IPS-NIHi7 (cell line): Measurements from ENCODE around the gene FLRT1.

Source experiments
- DNase-seq: peaks from one replicate; pipeline ENCODE4 v3.0.0; 2012; ENCODE audit warnings: mixed read lengths; ENCODE audit errors: extremely low spot score

Gene FLRT1

DNA sequence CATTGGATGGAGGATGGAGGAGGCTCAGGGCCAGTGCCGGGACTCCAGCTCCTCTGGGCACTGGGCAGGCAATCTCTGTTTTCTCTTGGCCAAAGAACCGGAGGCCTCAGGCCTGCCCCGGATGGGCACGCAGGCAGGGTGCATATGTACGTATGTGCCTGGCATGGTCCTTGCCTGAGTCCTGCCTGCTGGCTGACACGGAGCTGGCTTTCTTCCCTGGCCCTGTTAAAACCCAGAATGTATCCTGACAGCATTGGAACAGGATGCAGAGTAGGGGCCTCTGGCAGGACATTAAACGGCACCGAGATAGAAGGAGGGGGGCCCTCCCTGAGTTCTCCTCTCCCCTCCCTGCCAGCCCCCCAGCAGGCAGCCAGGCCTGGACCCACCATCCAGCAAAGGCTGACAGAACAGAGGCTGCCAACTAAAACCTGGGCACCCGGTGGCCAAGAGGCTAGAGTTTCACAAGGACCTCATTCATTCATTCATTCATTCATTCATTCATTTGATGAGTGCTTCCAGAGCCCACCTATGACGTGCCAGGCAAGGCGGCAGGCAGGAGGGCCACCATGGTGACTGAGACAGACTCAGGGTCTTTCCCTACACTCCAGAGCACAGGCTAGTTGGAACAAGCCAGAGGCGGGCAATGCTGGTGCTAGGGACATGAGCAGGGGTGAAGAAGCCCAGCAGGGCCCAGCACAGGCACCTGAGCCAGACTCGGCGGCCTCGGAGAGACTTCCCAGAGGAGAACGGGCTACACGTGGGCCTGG, 28.8 kb downstream of the FLRT1 start:
- no peak for DNase-seq

- no peak for DNase-seq
Measured at GRCh38 chr11:64065141-64065465, 29.4 kb downstream of the FLRT1 start.

- no peak for DNase-seq
Measured at GRCh38 chr11:64065712-64066111, 30.0 kb downstream of the FLRT1 start.

- DNase-seq = no peak
Measured at GRCh38 chr11:64067230-64067993, 31.7 kb downstream of the FLRT1 start.

DNA sequence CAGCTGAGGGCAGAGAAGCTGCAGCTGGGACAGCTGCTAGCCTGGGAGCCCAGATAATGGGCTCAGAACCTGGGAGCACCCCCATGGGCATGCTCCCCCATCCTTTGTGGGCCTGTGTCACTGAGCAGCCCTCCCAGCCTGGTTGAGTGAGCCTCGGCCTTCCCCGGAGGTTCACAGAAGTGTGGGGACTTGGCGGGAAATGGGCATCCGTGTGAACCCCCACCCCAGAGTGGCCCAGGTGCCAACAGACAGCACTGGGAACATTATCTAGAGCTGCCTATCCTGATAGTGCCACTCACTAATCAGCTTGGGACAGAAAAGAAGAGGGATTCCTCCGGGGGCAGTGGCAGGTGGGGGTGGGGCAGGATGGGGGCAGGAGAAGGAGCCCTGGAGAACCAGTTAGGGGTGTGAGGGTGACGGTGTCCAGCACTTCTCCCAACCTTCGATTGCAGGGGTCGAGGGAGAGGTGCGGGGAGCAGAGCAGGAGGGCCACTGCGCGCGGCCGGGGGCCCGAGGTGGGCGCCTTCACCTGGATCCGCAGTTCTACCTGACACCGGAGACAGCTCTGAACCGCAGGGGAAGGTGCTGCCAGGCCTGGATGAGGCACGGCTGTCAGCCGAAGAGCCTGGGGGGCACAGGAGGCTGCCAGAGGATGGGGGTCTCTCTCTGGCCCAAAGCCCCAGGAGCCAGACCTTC, 33.1 kb downstream of the FLRT1 start:
- DNase-seq = no peak

GRCh38 chr11:64069401-64070313, 33.9 kb downstream of the FLRT1 start:
- DNase-seq = no peak

GRCh38 chr11:64070314-64070681, 34.6 kb downstream of the FLRT1 start:
- no peak for DNase-seq

- DNase-seq = no peak
Measured at GRCh38 chr11:64071849-64072248, 36.1 kb downstream of the FLRT1 start.

- DNase-seq = no peak
Measured at GRCh38 chr11:64072403-64072802, 36.7 kb downstream of the FLRT1 start.

- DNase-seq = no peak
Measured at GRCh38 chr11:64072871-64073270, 37.1 kb downstream of the FLRT1 start.

- no peak for DNase-seq
Measured at GRCh38 chr11:64073542-64073941, 37.8 kb downstream of the FLRT1 start.

- DNase-seq = no peak
Measured at GRCh38 chr11:64074239-64074638, 38.5 kb downstream of the FLRT1 start.

DNA sequence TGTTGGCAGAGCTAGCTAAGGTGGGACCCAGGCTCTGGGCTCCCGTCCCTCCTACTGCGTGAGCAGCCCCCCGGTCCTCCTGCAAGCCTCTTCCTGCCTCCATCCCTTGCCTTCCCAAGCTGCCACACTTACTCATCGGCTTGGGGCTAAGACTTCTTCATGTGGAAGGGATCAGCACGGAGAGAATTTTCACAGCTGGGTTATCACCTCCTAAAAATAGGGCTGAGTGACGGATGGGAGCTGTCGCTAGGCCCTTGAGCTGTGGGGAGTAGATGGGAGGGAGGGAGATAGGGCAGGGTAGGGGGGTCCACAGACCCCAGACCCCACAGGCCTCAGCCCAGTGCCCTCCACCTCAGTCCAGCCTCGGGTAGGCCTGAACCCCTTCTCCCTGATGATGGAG, 41.0 kb downstream of the FLRT1 start:
- no peak for DNase-seq

- DNase-seq = no peak
Measured at GRCh38 chr11:64077607-64078006, 41.9 kb downstream of the FLRT1 start.

DNA sequence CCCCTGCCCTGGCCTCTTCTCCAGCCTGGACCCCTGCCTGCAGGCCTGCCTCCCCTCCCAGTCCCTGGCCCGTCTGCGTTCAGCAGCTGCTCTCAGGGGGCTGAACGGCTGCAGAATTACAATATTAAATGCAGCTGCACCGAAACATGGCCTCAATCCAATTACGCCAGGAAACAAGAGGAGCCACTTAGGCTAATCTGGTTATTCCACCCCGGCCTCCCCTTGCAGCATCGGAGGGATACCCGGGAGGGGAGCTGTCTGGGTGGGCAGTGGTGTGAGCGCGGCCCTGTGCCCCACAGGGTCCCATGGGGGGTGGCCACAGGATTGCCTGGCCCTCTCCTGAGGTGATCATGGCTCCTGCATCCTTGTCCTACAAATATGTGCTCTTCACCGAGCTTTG, 42.6 kb downstream of the FLRT1 start:
- DNase-seq = no peak

DNA sequence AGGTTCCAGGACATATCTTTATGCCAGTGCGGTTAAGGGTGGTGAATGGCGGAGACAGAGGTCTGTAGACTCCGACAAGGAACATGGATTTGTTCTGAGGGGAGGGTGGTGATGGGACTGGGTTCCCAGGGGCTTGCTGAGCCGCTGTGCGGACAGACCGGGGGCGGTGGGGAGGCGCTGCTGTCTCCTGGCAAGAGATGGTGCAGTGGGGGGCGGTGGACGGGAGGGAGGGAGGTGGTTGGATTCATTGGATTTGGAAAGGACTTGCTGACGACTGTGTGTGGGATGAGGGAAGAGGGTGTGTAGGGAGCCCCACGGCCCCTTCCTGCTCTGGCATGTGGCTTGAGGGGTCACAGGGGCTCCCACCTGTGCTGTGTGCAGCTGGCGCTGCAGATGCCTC, 43.2 kb downstream of the FLRT1 start:
- DNase-seq = no peak

DNA sequence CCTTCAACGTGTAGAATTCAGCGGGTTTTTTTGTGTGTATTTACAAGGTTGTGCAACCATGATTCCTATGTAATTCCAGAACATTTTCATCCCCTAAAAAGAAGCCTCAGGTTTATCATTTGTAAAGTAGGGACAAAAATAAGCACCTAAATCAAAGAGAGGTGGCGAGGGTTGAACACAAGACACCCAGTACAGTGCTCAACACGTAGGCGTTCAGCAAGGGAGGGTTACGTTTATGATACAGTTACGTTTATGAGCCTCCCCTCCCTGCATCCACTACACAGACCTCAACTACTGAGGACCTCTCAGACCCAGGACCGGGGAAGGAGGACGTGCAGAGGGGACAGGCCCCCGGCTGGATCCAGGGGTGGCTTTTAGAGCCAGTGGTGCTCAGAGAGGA, 44.7 kb downstream of the FLRT1 start:
- DNase-seq = no peak

DNA sequence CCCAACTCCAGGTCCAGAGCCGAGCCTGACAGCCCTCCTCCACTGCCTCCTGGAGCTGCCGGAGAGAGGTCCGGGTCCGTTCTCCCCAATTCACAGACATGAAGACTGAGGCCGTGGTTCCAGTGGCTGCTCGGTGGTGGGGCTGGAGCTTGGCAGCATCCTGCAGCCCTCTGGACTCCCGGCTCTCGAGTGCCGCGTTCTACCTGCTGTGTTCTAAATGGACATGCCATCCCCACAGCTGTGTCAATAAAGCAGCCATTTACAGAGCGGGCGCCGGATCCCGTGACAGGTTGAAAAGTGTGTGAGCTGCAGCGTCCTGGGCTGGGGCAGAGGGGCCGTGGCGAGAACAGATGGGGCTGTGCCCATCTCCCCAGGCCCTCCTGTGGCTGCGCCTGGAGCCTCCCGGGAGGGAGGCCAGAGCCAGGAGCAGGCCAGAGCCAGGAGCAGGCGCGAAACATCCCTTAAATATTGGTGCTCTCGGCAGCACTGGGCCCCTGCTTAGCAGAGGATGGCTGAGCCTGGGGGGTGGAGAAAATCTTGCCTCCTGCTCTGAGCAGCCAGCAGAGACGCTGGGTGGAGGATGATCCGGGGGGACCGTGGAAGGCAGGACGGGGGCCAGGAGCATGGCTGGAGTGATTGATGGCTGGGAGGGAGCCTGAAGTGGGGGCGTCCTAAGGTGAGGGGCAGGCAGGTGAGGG, 46.2 kb downstream of the FLRT1 start:
- DNase-seq = no peak

DNA sequence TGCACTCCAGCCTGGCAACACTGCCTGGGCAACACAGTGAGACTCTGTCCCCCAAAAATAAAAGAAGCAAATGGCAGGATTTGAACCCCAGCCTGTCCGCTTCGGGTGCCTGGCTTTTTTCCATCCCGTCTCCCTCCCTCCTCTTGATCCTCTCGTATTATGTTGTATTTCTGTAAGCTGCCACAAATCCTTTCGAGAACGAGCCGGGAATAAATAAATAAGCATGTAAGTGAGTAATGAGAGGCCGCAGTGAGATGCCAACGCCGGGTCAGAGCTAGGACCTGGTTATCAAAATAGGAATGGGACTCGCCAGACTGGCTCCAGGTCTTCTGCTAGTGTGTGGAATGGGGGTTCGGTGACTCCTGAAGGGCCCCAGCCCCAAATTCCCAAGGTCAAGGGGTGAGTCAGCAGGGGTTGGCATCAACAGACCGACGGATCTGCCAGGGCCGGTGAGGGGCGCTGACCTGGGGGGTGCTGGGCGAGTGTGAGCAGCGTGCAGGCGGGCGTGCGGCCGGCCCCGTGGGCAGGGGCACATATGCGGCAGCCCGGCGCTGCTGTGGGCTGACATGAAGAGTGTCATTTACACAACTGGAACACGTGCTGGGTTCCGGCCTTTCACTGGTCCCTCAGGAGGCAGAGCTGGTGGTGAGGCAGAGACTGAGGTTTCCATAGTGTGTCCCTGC, 47.8 kb downstream of the FLRT1 start:
- no peak for DNase-seq

GRCh38 chr11:64084146-64084950, 48.6 kb downstream of the FLRT1 start:
- DNase-seq = no peak
